RWPE1 (cell line): ENCODE results near the gene C11orf58.

Experiments used
- CTCF ChIA-PET: fragments of 350-600 bp; sonication (Branson Sonifier 250); formaldehyde crosslinking; extraction: SDS; loops from one replicate; lab custom pipeline; 2021; lab: Yijun Ruan, JAX
- POLR2A ChIA-PET: fragments of 400-600 bp; formaldehyde crosslinking; extraction: SDS; loops from one replicate; lab custom pipeline; 2020; ENCODE audit warnings: antibody characterized with exemption; ENCODE audit not compliant: low non-redundant PET; lab: Yijun Ruan, JAX
- DNase-seq: peaks from one replicate; pipeline ENCODE4 v3.0.0; 2012; ENCODE audit warnings: low spot score
- H3K27ac ChIP-seq: fragments of 450-650 bp; 2 replicates; pipeline ENCODE4 v1.5.1; 2017
- CTCF ChIP-seq: fragments of 450-650 bp; conservative IDR thresholded peaks from 2 replicates; pipeline ENCODE4 v1.5.1; 2017; ENCODE audit warnings: low read depth, mild to moderate bottlenecking

C11orf58 gene

GRCh38 chr11:16804104-16804947, 65.9 kb downstream of the C11orf58 start:
- no peak for TF ChIP-seq CTCF
- ChIA-PET CTCF (no interaction called here), POLR2A (no interaction called here)
- DNase-seq, result no peak
- H3K27ac ChIP-seq, result no peak overlapping the region

GRCh38 chr11:16805938-16806337, 67.5 kb downstream of the C11orf58 start:
- H3K27ac ChIP-seq, result no peak overlapping the region
- POLR2A ChIA-PET, result no interaction called here
- DNase-seq, result no peak
- CTCF ChIA-PET, result no interaction called here
- no peak for TF ChIP-seq CTCF

GRCh38 chr11:16806791-16807190, 68.3 kb downstream of the C11orf58 start:
- ChIA-PET POLR2A (no interaction called here), CTCF (interaction anchor here (2.1 kb wide), 1 partner anchor 13 kb away, joined by 8 read pairs; no protein-coding TSS in a partner anchor)
- TF ChIP-seq CTCF, result no peak
- DNase-seq, result peak; percentile 37
- H3K27ac ChIP-seq, result no peak overlapping the region

GRCh38 chr11:16807306-16807705, 68.9 kb downstream of the C11orf58 start:
- ChIA-PET CTCF (interaction anchor here (1.4 to 2.1 kb wide), 2 partner anchors 13 to 21 kb away, joined by 6 to 8 read pairs; no protein-coding TSS in a partner anchor), POLR2A (no interaction called here)
- DNase-seq, result no peak
- H3K27ac ChIP-seq, result no peak overlapping the region
- no peak for TF ChIP-seq CTCF
